H1 (cell line): ENCODE measurements around the gene RBM4. TPM values are rescaled to one million over a fixed set of nuclear protein-coding genes. Genes with fewer than 3 reads are reported as not detected.

ENCODE experiments used
- CTCF ChIA-PET: fragments of 300-600 bp; sonication (Branson Sonifier 250); formaldehyde crosslinking; loops from one replicate; lab custom pipeline; 2021; ENCODE audit not compliant: partially characterized antibody; lab: Charles Lee
- POLR2A ChIA-PET: fragments of 300-600 bp; sonication (Branson Sonifier 250); formaldehyde crosslinking; loops from one replicate; lab custom pipeline; 2021; ENCODE audit warnings: inconsistent platforms; ENCODE audit not compliant: partially characterized antibody; lab: Charles Lee
- DNase-seq, 2 experiments: peaks; one replicate each; pipeline versions ENCODE4 v3.0.0 to v3.0.0-alpha.2; 2010 to 2022; ENCODE audit warnings: low spot score in 2 of 2, low read depth in 1 of 2, mixed read lengths in 1 of 2
- FAIRE-seq: peaks from 2 replicates; lab custom pipeline; 2011; peaks lifted over from hg19 to GRCh38; lab: Jason Lieb, UNC
- H2AFZ ChIP-seq: 2 replicates; pipeline ENCODE4 v1.8.1; 2012; ENCODE audit warnings: low read length, inconsistent platforms
- H2AK5ac ChIP-seq: 2 replicates; pipeline ENCODE4 v1.6.1; 2013; ENCODE audit warnings: low read depth, low read length
- H2BK120ac ChIP-seq: replicated peaks from 2 replicates; pipeline ENCODE3; 2013; ENCODE audit warnings: low read depth, low read length, inconsistent platforms
- H2BK12ac ChIP-seq: 2 replicates; pipeline ENCODE4 v1.6.1; 2013; ENCODE audit warnings: low read depth, low read length
- H2BK15ac ChIP-seq: 2 replicates; pipeline ENCODE4 v1.6.1; 2013; ENCODE audit warnings: low read length
- H2BK20ac ChIP-seq: 2 replicates; pipeline ENCODE4 v1.6.1; 2013; ENCODE audit warnings: low read length
- H2BK5ac ChIP-seq: 2 replicates; pipeline ENCODE4 v1.6.1; 2013; ENCODE audit warnings: low read depth, low read length
- H3K14ac ChIP-seq: 2 replicates; pipeline ENCODE4 v1.6.1; 2013; ENCODE audit warnings: inconsistent platforms; ENCODE audit not compliant: insufficient read length
- H3K18ac ChIP-seq: 2 replicates; pipeline ENCODE4 v1.6.1; 2013; ENCODE audit warnings: low read length; ENCODE audit errors: extremely low read depth
- H3K23ac ChIP-seq: 2 replicates; pipeline ENCODE4 v1.6.1; 2013; ENCODE audit warnings: inconsistent platforms; ENCODE audit not compliant: insufficient read length
- H3K23me2 ChIP-seq: 2 replicates; pipeline ENCODE4 v1.6.1; 2013; ENCODE audit warnings: low read depth, low read length
- H3K27ac ChIP-seq: 2 replicates; pipeline ENCODE4 v1.6.1; 2011; ENCODE audit warnings: low read depth, low read length, inconsistent platforms
- H3K27me3 ChIP-seq, 4 experiments: replicated peaks in 1 of 4; 1 replicate in 1 of 4; 2 replicates in 3 of 4; pipeline versions ENCODE4 v1.6.1 to v1.8.1; 2011 to 2013; ENCODE audit warnings: low read length in 3 of 4, mild to moderate bottlenecking in 3 of 4, inconsistent platforms in 2 of 4, mixed read lengths in 2 of 4, moderate library complexity in 1 of 4; ENCODE audit not compliant: control insufficient read depth in 3 of 4, insufficient read depth in 3 of 4; ENCODE audit errors: extremely low read depth in 1 of 4
- H3K36me3 ChIP-seq, 4 experiments: 2 replicates each; pipeline versions ENCODE4 v1.6.1 to v1.8.1; 2011 to 2013; ENCODE audit warnings: mild to moderate bottlenecking in 4 of 4, low read length in 3 of 4, moderate library complexity in 2 of 4, control low read depth in 1 of 4, inconsistent platforms in 1 of 4; ENCODE audit not compliant: insufficient read depth in 4 of 4, control insufficient read depth in 2 of 4
- H3K4ac ChIP-seq: replicated peaks from 2 replicates; pipeline ENCODE3; 2013; ENCODE audit warnings: low read length, low read depth, mixed read lengths, inconsistent platforms; ENCODE audit not compliant: insufficient read length
- H3K4me1 ChIP-seq, 4 experiments: replicated peaks in 1 of 4; 1 replicate in 1 of 4; 2 replicates in 3 of 4; pipeline versions ENCODE4 v1.6.1 to v1.8.1; 2011 to 2013; ENCODE audit warnings: low read length in 3 of 4, inconsistent platforms in 2 of 4, mixed read lengths in 1 of 4; ENCODE audit not compliant: insufficient read depth in 4 of 4, control insufficient read depth in 3 of 4
- H3K4me2 ChIP-seq, 2 experiments: 2 replicates each; pipeline versions ENCODE4 v1.6.1 to v1.8.1; 2011 to 2013; ENCODE audit warnings: low read depth in 2 of 2, low read length in 2 of 2, control low read depth in 1 of 2, inconsistent platforms in 1 of 2, mild to moderate bottlenecking in 1 of 2; ENCODE audit not compliant: insufficient read depth in 1 of 2
- H3K4me3 ChIP-seq, 4 experiments: fragments of 200-600, 300-600 bp in 1 of 4; sonication (generic), shearing (Covaris generic), sonication (Bioruptor Twin) in 1 of 4; 2 replicates each; pipeline versions ENCODE4 v1.5.1 to v1.8.1; 2011 to 2016; ENCODE audit warnings: low read length in 4 of 4, low read depth in 3 of 4, control low read depth in 2 of 4, inconsistent platforms in 2 of 4, mild to moderate bottlenecking in 2 of 4, mixed read lengths in 1 of 4, moderate library complexity in 1 of 4; ENCODE audit not compliant: insufficient read depth in 2 of 4; ENCODE audit errors: extremely low read depth in 1 of 4
- H3K56ac ChIP-seq: replicated peaks from 2 replicates; pipeline ENCODE3; 2013; ENCODE audit warnings: low read depth, mild to moderate bottlenecking, mixed read lengths, low read length, inconsistent platforms; ENCODE audit not compliant: insufficient read length
- H3K79me1 ChIP-seq: 2 replicates; pipeline ENCODE4 v1.6.1; 2013; ENCODE audit warnings: low read depth, low read length, control low read depth
- H3K79me2 ChIP-seq, 2 experiments: 2 replicates each; pipeline versions ENCODE4 v1.6.1 to v1.8.1; 2012 to 2013; ENCODE audit warnings: low read length in 2 of 2, mild to moderate bottlenecking in 2 of 2, inconsistent platforms in 1 of 2; ENCODE audit not compliant: insufficient read depth in 2 of 2, control insufficient read depth in 1 of 2
- H3K9ac ChIP-seq, 4 experiments: replicated peaks in 1 of 4; 1 replicate in 1 of 4; 2 replicates in 3 of 4; pipeline versions ENCODE4 v1.6.1 to v1.8.1; 2011 to 2013; ENCODE audit warnings: low read depth in 3 of 4, low read length in 3 of 4, control low read depth in 2 of 4, mild to moderate bottlenecking in 2 of 4, moderate library complexity in 2 of 4, inconsistent platforms in 1 of 4; ENCODE audit errors: extremely low read depth in 1 of 4
- H3K9me3 ChIP-seq, 2 experiments: 2 replicates each; pipeline versions ENCODE4 v1.6.1 to v1.8.1; 2012 to 2013; ENCODE audit warnings: mild to moderate bottlenecking in 2 of 2, moderate library complexity in 2 of 2, control low read depth in 1 of 2, inconsistent platforms in 1 of 2, low read depth in 1 of 2, low read length in 1 of 2, mixed read lengths in 1 of 2; ENCODE audit not compliant: insufficient read depth in 2 of 2
- H4K20me1 ChIP-seq, 2 experiments: replicated peaks in 1 of 2; 2 replicates each; pipeline versions ENCODE3 to v1.8.1; 2011 to 2013; ENCODE audit warnings: inconsistent platforms in 2 of 2, low read length in 2 of 2, mild to moderate bottlenecking in 1 of 2; ENCODE audit not compliant: insufficient read depth in 2 of 2, control insufficient read depth in 1 of 2
- H4K5ac ChIP-seq: 2 replicates; pipeline ENCODE4 v1.6.1; 2013; ENCODE audit warnings: low read length, low read depth, mixed read lengths, inconsistent platforms; ENCODE audit not compliant: insufficient read length
- H4K8ac ChIP-seq: 2 replicates; pipeline ENCODE4 v1.8.0; 2013; ENCODE audit warnings: mild to moderate bottlenecking, moderate library complexity, low read length, inconsistent platforms; ENCODE audit not compliant: insufficient read depth; ENCODE audit errors: extremely low read depth
- H4K91ac ChIP-seq: replicated peaks from 2 replicates; pipeline ENCODE3; 2013; ENCODE audit warnings: low read length, mixed read lengths, inconsistent platforms; ENCODE audit not compliant: insufficient read length
- CEBPB ChIP-seq: IDR thresholded peaks from 2 replicates; pipeline ENCODE4 v1.6.1; 2012; ENCODE audit warnings: low read depth, low read length
- E2F6 ChIP-seq: IDR thresholded peaks from 2 replicates; pipeline ENCODE4 v1.6.1; 2012; ENCODE audit warnings: inconsistent platforms
- JUND ChIP-seq: IDR thresholded peaks from 2 replicates; pipeline ENCODE4 v1.6.1; 2011; ENCODE audit warnings: mild to moderate bottlenecking, improper control_type of control experiment, low read length
- KDM5A ChIP-seq: fragments of 200-600 bp; IDR thresholded peaks from 2 replicates; pipeline ENCODE4 v1.7.1; 2012; ENCODE audit warnings: mild to moderate bottlenecking, low read length, inconsistent platforms, mixed read lengths
- POLR2AphosphoS5 ChIP-seq: IDR thresholded peaks from 2 replicates; pipeline ENCODE4 v1.6.1; 2011; ENCODE audit warnings: low read depth, low read length
- RNF2 ChIP-seq: fragments of 200-900, 300-1000 bp; sonication (generic); IDR thresholded peaks from 2 replicates; pipeline ENCODE4 v1.7.1; 2016; ENCODE audit warnings: borderline replicate concordance, low read depth, mild to moderate bottlenecking, antibody characterized with exemption, low read length; ENCODE audit not compliant: poor library complexity, severe bottlenecking; ENCODE audit errors: missing control alignments
- YY1 ChIP-seq: IDR thresholded peaks from 2 replicates; pipeline ENCODE4 v1.6.1; 2011; ENCODE audit warnings: low read depth, mild to moderate bottlenecking, low read length
- WGBS, 2 experiments: shearing (Covaris generic) in 1 of 2; methylation state at CpG; one replicate each; pipeline versions ENCODE4 v1.1.6 to v1.1.7; 2013 to 2015; ENCODE audit warnings: low lambda C conversion rate in 2 of 2, mixed read lengths in 2 of 2, inconsistent platforms in 1 of 2, low coverage in 1 of 2, missing lambda C conversion rate in 1 of 2; ENCODE audit not compliant: insufficient replicate concordance in 2 of 2, insufficient coverage in 1 of 2, insufficient read length in 1 of 2; ENCODE audit errors: extremely low coverage in 1 of 2, missing lambda C conversion rate in 1 of 2; 5-methylcytosine and 5-hydroxymethylcytosine counted together
- polyA plus RNA-seq, 7 experiments: library from polyadenylated mRNA; depleted of rRNA in 3 of 7; stranded (reverse) in 5 of 7; unstranded in 2 of 7; fragments of >200 nt in 5 of 7; fragments of 200-250 nt in 2 of 7; gene quantifications; 1 replicate in 5 of 7; 2 replicates in 1 of 7; 4 replicates in 1 of 7; pipeline versions ENCODE4 v1.2.1 to v1.2.3, GENCODE V29; 2011 to 2013; ENCODE audit warnings: missing spikeins in 2 of 7, mixed read lengths in 2 of 7
- total RNA-seq: library from RNA; stranded (reverse); fragmentation: NEBNext Ultra II Directional; extraction: Animal tissue kit (Norgen Biotek cat#: 25700); gene quantifications from 2 replicates; pipeline ENCODE4 v1.2.1, GENCODE V29; 2021
- TF ChIP-seq, protein P1 (sequence below): IDR thresholded peaks from 2 replicates; pipeline ENCODE4 v1.6.1; 2012; ENCODE audit warnings: inconsistent platforms

The RBM4 gene
- total and polyA plus RNA-seq, 2 of the 8 experiments (the other 6 are each of a cell fraction or from before 2014, with no cell fraction given), result 192 to 330 TPM

GRCh38 chr11:66628061-66628603, 10.4 kb upstream of the RBM4 start:
- H3K9ac ChIP-seq, result no peak overlapping the region
- TF ChIP-seq POLR2AphosphoS5 (peak; percentile 54; the same call in 1 of the 2 replicates), CEBPB (no peak), RNF2 (no peak), JUND (no peak), YY1 (no peak), KDM5A (no peak), E2F6 (no peak)
- TF ChIP-seq, protein P1, sequence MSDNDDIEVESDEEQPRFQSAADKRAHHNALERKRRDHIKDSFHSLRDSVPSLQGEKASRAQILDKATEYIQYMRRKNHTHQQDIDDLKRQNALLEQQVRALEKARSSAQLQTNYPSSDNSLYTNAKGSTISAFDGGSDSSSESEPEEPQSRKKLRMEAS, result no peak
- no peaks in the 10 kb centered on the region for H3K23me2 ChIP-seq
- 97% methylated on average over 7 of the region's 7 CpGs; no CpG with 5 or more reads in 1 of the 2 experiments for WGBS, 2 experiments
- H3K4me1 ChIP-seq, result no peaks in the 10 kb centered on the region
- no peak overlapping the region for H2BK5ac ChIP-seq
- H4K5ac ChIP-seq, result no peak overlapping the region
- H3K4me3 ChIP-seq, result no peak overlapping the region
- no peak for DNase-seq
- H3K23ac ChIP-seq, result no peak overlapping the region
- no peak overlapping the region for H2BK12ac ChIP-seq
- peaks cover 51 to 86% (median 79%) of the 10 kb centered on the region in 4 experiments for H3K36me3 ChIP-seq
- FAIRE-seq, result no peak
- ChIA-PET POLR2A (interaction anchor here (65.3 to 66.2 kb wide), 2 partner anchors 7 to 15 kb away, joined by 2165 read pairs; partner anchors contain the start of genes CCDC87, CCS, RBM14 and RBM4), CTCF (interaction anchor here (0.6 to 2.1 kb wide), 2 partner anchors 10 to 49 kb away, joined by 3 to 7 read pairs; no protein-coding TSS in a partner anchor)
- H3K14ac ChIP-seq, result no peak overlapping the region
- H4K20me1 ChIP-seq, result peaks cover 45 to 56% of the 10 kb centered on the region in 2 experiments
- no peak overlapping the region for H3K56ac ChIP-seq
- H2AK5ac ChIP-seq, result no peak overlapping the region
- no peak overlapping the region for H3K4me2 ChIP-seq
- H3K79me1 ChIP-seq, result peaks cover 37% of the 10 kb centered on the region
- H3K27me3 ChIP-seq, result no peaks in the 10 kb centered on the region
- no peak overlapping the region for H2BK120ac ChIP-seq
- no peaks in the 10 kb centered on the region for H3K9me3 ChIP-seq
- no peak overlapping the region for H2BK20ac ChIP-seq
- H4K8ac ChIP-seq, result no peak overlapping the region
- H3K79me2 ChIP-seq, result peaks cover 47 to 100% of the 10 kb centered on the region in 2 experiments
- no peak overlapping the region for H2AFZ ChIP-seq
- no peak overlapping the region for H3K18ac ChIP-seq
- no peak overlapping the region for H4K91ac ChIP-seq
- no peak overlapping the region for H3K4ac ChIP-seq
- H2BK15ac ChIP-seq, result no peak overlapping the region
- no peak overlapping the region for H3K27ac ChIP-seq
